HepG2 (cell line): ENCODE data around the gene CD101. TPM values are rescaled to one million over a fixed set of nuclear protein-coding genes. Genes with fewer than 3 reads are reported as not detected.
A peak's percentile ranks its signal among the peaks of the same experiment; 100 is the strongest.

Experiments used
- DZIP1 ChIP-seq: sonication (generic); formaldehyde crosslinking; IDR thresholded peaks from 2 replicates; pipeline ENCODE4 v1.5.0; 2020; ENCODE audit warnings: mild to moderate bottlenecking, missing genetic modification reagents
- E2F1 ChIP-seq: sonication (generic); formaldehyde crosslinking; IDR thresholded peaks from 2 replicates; pipeline ENCODE4 v1.5.0; 2020; ENCODE audit warnings: missing genetic modification reagents
- HDAC2 ChIP-seq: sonication (generic); formaldehyde crosslinking; IDR thresholded peaks from 2 replicates; pipeline ENCODE4 v1.4.0; 2020; ENCODE audit warnings: missing genetic modification reagents
- KDM1A ChIP-seq: IDR thresholded peaks from 2 replicates; pipeline ENCODE4 v1.6.1; 2016; ENCODE audit warnings: missing compliant biosample characterization
- NR2C2 ChIP-seq: sonication (generic); formaldehyde crosslinking; IDR thresholded peaks from 2 replicates; pipeline ENCODE4 v1.4.0; 2020; ENCODE audit warnings: missing genetic modification reagents, mild to moderate bottlenecking, moderate library complexity, borderline replicate concordance
- TCF7 ChIP-seq: sonication (generic); IDR thresholded peaks from 2 replicates; pipeline ENCODE4 v1.6.1; 2016; ENCODE audit warnings: antibody characterized with exemption, low read depth
- TFDP2 ChIP-seq: sonication (generic); formaldehyde crosslinking; IDR thresholded peaks from 2 replicates; pipeline ENCODE4 v1.4.0; 2020; ENCODE audit warnings: missing genetic modification reagents
- THAP8 ChIP-seq: sonication (generic); formaldehyde crosslinking; IDR thresholded peaks from 2 replicates; pipeline ENCODE4 v1.5.1; 2020; ENCODE audit warnings: missing genetic modification reagents, mild to moderate bottlenecking, borderline replicate concordance
- TRIM22 ChIP-seq: fragments of 450-650 bp; IDR thresholded peaks from 2 replicates; pipeline ENCODE4 v1.6.1; 2017
- YEATS4 ChIP-seq: sonication (generic); formaldehyde crosslinking; IDR thresholded peaks from 2 replicates; pipeline ENCODE4 v1.4.0; 2020; ENCODE audit warnings: missing genetic modification reagents, borderline replicate concordance
- ZNF225 ChIP-seq: sonication (generic); formaldehyde crosslinking; IDR thresholded peaks from 2 replicates; pipeline ENCODE4 v1.4.0; 2020; ENCODE audit warnings: mild to moderate bottlenecking, missing genetic modification reagents
- ZNF274 ChIP-seq: sonication (generic); formaldehyde crosslinking; IDR thresholded peaks from 2 replicates; pipeline ENCODE4 v1.5.1; 2020; ENCODE audit warnings: mild to moderate bottlenecking, missing genetic modification reagents
- ZNF280D ChIP-seq: sonication (generic); formaldehyde crosslinking; IDR thresholded peaks from 2 replicates; pipeline ENCODE4 v1.5.1; 2020; ENCODE audit warnings: mild to moderate bottlenecking, missing genetic modification reagents
- ZNF574 ChIP-seq: sonication (generic); formaldehyde crosslinking; IDR thresholded peaks from 2 replicates; pipeline ENCODE4 v1.4.0; 2020; ENCODE audit warnings: missing genetic modification reagents
- polyA plus RNA-seq, 8 experiments: library from polyadenylated mRNA; depleted of rRNA in 3 of 8; stranded (reverse) in 7 of 8; unstranded in 1 of 8; fragments of >200 nt; fragmentation: Illumina TruSeq in 4 of 8; extraction: Trizol in 4 of 8; gene quantifications; 2 replicates each; pipeline versions ENCODE4 v1.2.1 to v1.2.3, GENCODE V29; 2011 to 2016; ENCODE audit warnings: low read depth in 4 of 8, missing spikeins in 1 of 8, mixed read lengths in 1 of 8; ENCODE audit not compliant: insufficient read depth in 1 of 8
- total RNA-seq, 5 experiments: library from RNA; depleted of rRNA; stranded (reverse); fragments of >200 nt; fragmentation: Illumina TruSeq; extraction: Trizol; gene quantifications; 2 replicates each; pipeline ENCODE4 v1.2.3, GENCODE V29; 2016; ENCODE audit warnings: low read depth in 1 of 5

The CD101 gene
- total and polyA plus RNA-seq, 2 of the 13 experiments (the other 11 are each of a cell fraction or from before 2014, with no cell fraction given) = 0.05 to 0.09 TPM

GRCh38 chr1:117059334-117059677 is 57.7 kb downstream of the CD101 start (continued):
- TF ChIP-seq ZNF574 (CRISPR knock-in tag) = no peak
- no peak for TF ChIP-seq HDAC2 (CRISPR knock-in tag)
- TF ChIP-seq TRIM22 = no peak
- TF ChIP-seq TCF7 = no peak
- no peak for TF ChIP-seq NR2C2 (CRISPR knock-in tag)
- no peak for TF ChIP-seq ZNF225
- no peak for TF ChIP-seq DZIP1 (CRISPR knock-in tag)
- no peak for TF ChIP-seq KDM1A (CRISPR knock-in tag)
- TF ChIP-seq ZNF280D (CRISPR knock-in tag) = 0 out of 2 replicates have a peak, but pooled peaks have one; percentile 8
- TF ChIP-seq TFDP2 (CRISPR knock-in tag) = no peak
- TF ChIP-seq YEATS4 (CRISPR knock-in tag) = no peak
- no peak for TF ChIP-seq THAP8 (CRISPR knock-in tag)
- no peak for TF ChIP-seq E2F1 (CRISPR knock-in tag)
- no peak for TF ChIP-seq ZNF274 (CRISPR knock-in tag)
